Subcutaneous adipose tissue (tissue), 4 donors: ENCODE measurements around the gene HSD17B8. TPM values are rescaled to one million over a fixed set of nuclear protein-coding genes. Genes with fewer than 3 reads are reported as not detected.

ENCODE experiments used
- CTCF ChIP-seq: fragments of 450-650 bp; IDR thresholded peaks from one replicate; pipeline ENCODE4 v1.5.1; 2016; ENCODE audit warnings: low read depth, mild to moderate bottlenecking, control low read depth, antibody characterized with exemption, moderate library complexity
- small RNA-seq: library from RNA; depleted of rRNA; stranded (forward); fragments of <200 nt; gene quantifications from one replicate; pipeline ENCODE3, GENCODE V24; 2016
- total RNA-seq, 4 donors: library from RNA; depleted of rRNA; stranded (reverse); fragments of >200 nt; gene quantifications; one replicate each; pipeline ENCODE4 v1.1.0, GENCODE V29; 2016

HSD17B8 gene
- total RNA-seq, 4 donors from 2014 or later: 5.1 to 22.0 (median 16.2) TPM

GRCh38 chr6:33251395-33252012 lies 47.0 kb downstream of the HSD17B8 start:
- TF ChIP-seq CTCF: no peak

- TF ChIP-seq CTCF: no peak
Measured at GRCh38 chr6:33252759-33253158, 48.3 kb downstream of the HSD17B8 start.

GRCh38 chr6:33254591-33254990 lies 50.1 kb downstream of the HSD17B8 start:
- TF ChIP-seq CTCF: no peak

Small RNA genes lying within 50 kb of the gene (small RNA-seq; reads per million reads assigned to genes)
- gene MIR219A1 (0.97 reads per million), gene RNY4P10 (0.61 reads per million)

Other genes starting within 250 kb of the HSD17B8 start
- gene BRD2, start 236.1 kb upstream of the HSD17B8 start, total RNA-seq: 100 to 1,000 TPM in 2 of 4 donors, 10 to 100 TPM in 2; 83.0 to 154 (median 96.1) TPM
- gene HLA-DOA, start 195.1 kb upstream of the HSD17B8 start, total RNA-seq: 10 to 100 TPM in 1 of 4 donors, 1 to 10 TPM in 3; 2.1 to 10.9 (median 6.1) TPM
- 100 to 1,000 TPM in 3 of 4 donors, 10 to 100 TPM in 1; 38.2 to 354 (median 131) TPM for gene HLA-DPA1, start 131.0 kb upstream of the HSD17B8 start, total RNA-seq
- 100 to 1,000 TPM in 1 of 4 donors, 10 to 100 TPM in 3; 43.9 to 256 (median 83.0) TPM for gene HLA-DPB1, start 128.7 kb upstream of the HSD17B8 start, total RNA-seq
- under 1 TPM in 3 of 4 donors, not detected in 1; 0.17 to 0.75 (median 0.66) TPM for gene COL11A2, start 12.2 kb upstream of the HSD17B8 start, total RNA-seq
- 10 to 100 TPM; 17.3 to 27.7 (median 24.8) TPM for gene RXRB, start 4.0 kb upstream of the HSD17B8 start, total RNA-seq
- 10 to 100 TPM; 49.0 to 54.9 (median 52.5) TPM for gene SLC39A7, start 3.8 kb upstream of the HSD17B8 start, total RNA-seq
- gene RING1, start 3.8 kb downstream of the HSD17B8 start, total RNA-seq: 10 to 100 TPM in 2 of 4 donors, 1 to 10 TPM in 2; 7.3 to 19.0 (median 10.5) TPM
- 10 to 100 TPM; 27.2 to 59.2 (median 32.7) TPM for gene VPS52, start 67.2 kb downstream of the HSD17B8 start, total RNA-seq
- 1,000 to 10,000 TPM; 2,263 to 3,298 (median 2,623) TPM for gene RPS18, start 67.4 kb downstream of the HSD17B8 start, total RNA-seq
- 10 to 100 TPM in 3 of 4 donors, 1 to 10 TPM in 1; 7.3 to 20.7 (median 16.9) TPM for gene B3GALT4, start 72.5 kb downstream of the HSD17B8 start, total RNA-seq
- gene WDR46, start 84.6 kb downstream of the HSD17B8 start, total RNA-seq: 10 to 100 TPM; 40.7 to 62.9 (median 50.6) TPM
- gene PFDN6, start 84.9 kb downstream of the HSD17B8 start, total RNA-seq: 10 to 100 TPM; 17.1 to 31.0 (median 23.4) TPM
- gene RGL2, start 94.3 kb downstream of the HSD17B8 start, total RNA-seq: 10 to 100 TPM; 16.0 to 45.8 (median 42.5) TPM
- 10 to 100 TPM; 36.2 to 77.0 (median 50.5) TPM for gene TAPBP, start 109.4 kb downstream of the HSD17B8 start, total RNA-seq
- 10 to 100 TPM in 2 of 4 donors, 1 to 10 TPM in 2; 5.9 to 16.8 (median 9.0) TPM for gene ZBTB22, start 113.1 kb downstream of the HSD17B8 start, total RNA-seq
- gene DAXX, start 118.3 kb downstream of the HSD17B8 start, total RNA-seq: 10 to 100 TPM; 26.3 to 47.1 (median 33.5) TPM
- gene KIFC1, start 187.2 kb downstream of the HSD17B8 start, total RNA-seq: 1 to 10 TPM in 2 of 4 donors, under 1 TPM in 1, not detected in 1; 0.33 to 4.4 (median 3.9) TPM
- gene PHF1, start 206.4 kb downstream of the HSD17B8 start, total RNA-seq: 10 to 100 TPM; 21.4 to 84.0 (median 48.3) TPM
- 10 to 100 TPM; 66.7 to 92.6 (median 79.6) TPM for gene CUTA, start 213.5 kb downstream of the HSD17B8 start, total RNA-seq
- gene SYNGAP1, start 215.4 kb downstream of the HSD17B8 start, total RNA-seq: 1 to 10 TPM; 6.2 to 7.3 (median 7.1) TPM
- 1 to 10 TPM; 1.1 to 2.8 (median 2.5) TPM for gene ZBTB9, start 249.9 kb downstream of the HSD17B8 start, total RNA-seq